A549 (cell line): ENCODE results near the gene KRTAP10-9.
"Not testable (repeated sequence)": the region's sequence is repeated elsewhere in the genome, so short reads cannot be mapped to it uniquely, and the experiment has no call there.

ENCODE experiments used
- CHD2 ChIP-seq: fragments of 150-350 bp; IDR thresholded peaks from 2 replicates; pipeline ENCODE4 v1.6.1; 2014; ENCODE audit warnings: low read length; ENCODE audit not compliant: partially characterized antibody
- EP300 ChIP-seq, 2 experiments: fragments of >200 bp; sonication (Bioruptor Twin); formaldehyde crosslinking; IDR thresholded peaks; 2 replicates in 1 of 2; 3 replicates in 1 of 2; pipeline ENCODE4 v1.6.1; 2016 to 2017
- MYC ChIP-seq: IDR thresholded peaks from 2 replicates; pipeline ENCODE4 v1.6.1; 2012; ENCODE audit warnings: mild to moderate bottlenecking, inconsistent platforms, low read length, improper control_type of control experiment, borderline replicate concordance
- PHF8 ChIP-seq: fragments of 200-600 bp; sonication (generic); IDR thresholded peaks from 2 replicates; pipeline ENCODE4 v1.6.1; 2016; ENCODE audit warnings: low read depth, mild to moderate bottlenecking, antibody characterized with exemption, moderate library complexity, borderline replicate concordance
- POLR2A ChIP-seq: IDR thresholded peaks from 2 replicates; pipeline ENCODE4 v1.6.1; 2012; ENCODE audit warnings: mild to moderate bottlenecking, low read length
- TF ChIP-seq, protein P1 (sequence below): fragments of >200 bp; sonication (Bioruptor Twin); formaldehyde crosslinking; IDR thresholded peaks from 3 replicates; pipeline ENCODE4 v1.5.1; 2016

- TF ChIP-seq EP300 (IDR thresholded peaks at IDR 0.05); PHF8; POLR2A; MYC; CHD2: not testable (repeated sequence)
- TF ChIP-seq, protein P1, sequence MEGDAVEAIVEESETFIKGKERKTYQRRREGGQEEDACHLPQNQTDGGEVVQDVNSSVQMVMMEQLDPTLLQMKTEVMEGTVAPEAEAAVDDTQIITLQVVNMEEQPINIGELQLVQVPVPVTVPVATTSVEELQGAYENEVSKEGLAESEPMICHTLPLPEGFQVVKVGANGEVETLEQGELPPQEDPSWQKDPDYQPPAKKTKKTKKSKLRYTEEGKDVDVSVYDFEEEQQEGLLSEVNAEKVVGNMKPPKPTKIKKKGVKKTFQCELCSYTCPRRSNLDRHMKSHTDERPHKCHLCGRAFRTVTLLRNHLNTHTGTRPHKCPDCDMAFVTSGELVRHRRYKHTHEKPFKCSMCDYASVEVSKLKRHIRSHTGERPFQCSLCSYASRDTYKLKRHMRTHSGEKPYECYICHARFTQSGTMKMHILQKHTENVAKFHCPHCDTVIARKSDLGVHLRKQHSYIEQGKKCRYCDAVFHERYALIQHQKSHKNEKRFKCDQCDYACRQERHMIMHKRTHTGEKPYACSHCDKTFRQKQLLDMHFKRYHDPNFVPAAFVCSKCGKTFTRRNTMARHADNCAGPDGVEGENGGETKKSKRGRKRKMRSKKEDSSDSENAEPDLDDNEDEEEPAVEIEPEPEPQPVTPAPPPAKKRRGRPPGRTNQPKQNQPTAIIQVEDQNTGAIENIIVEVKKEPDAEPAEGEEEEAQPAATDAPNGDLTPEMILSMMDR, result not testable (repeated sequence)
These were observed 35.1 kb upstream of the KRTAP10-9 start for GRCh38 chr21:44591801-44592130.
